ENCODE measurements around the gene MTARC1. TPM values are rescaled to one million over a fixed set of nuclear protein-coding genes. Genes with fewer than 3 reads are reported as not detected.

Gene MTARC1
- total and polyA plus RNA-seq, 9 of the 15 experiments (the other 6 are each of a cell fraction or from before 2014, with no cell fraction given): 0.07 to 0.14 (median 0.11) TPM; not detected in 6

DNA sequence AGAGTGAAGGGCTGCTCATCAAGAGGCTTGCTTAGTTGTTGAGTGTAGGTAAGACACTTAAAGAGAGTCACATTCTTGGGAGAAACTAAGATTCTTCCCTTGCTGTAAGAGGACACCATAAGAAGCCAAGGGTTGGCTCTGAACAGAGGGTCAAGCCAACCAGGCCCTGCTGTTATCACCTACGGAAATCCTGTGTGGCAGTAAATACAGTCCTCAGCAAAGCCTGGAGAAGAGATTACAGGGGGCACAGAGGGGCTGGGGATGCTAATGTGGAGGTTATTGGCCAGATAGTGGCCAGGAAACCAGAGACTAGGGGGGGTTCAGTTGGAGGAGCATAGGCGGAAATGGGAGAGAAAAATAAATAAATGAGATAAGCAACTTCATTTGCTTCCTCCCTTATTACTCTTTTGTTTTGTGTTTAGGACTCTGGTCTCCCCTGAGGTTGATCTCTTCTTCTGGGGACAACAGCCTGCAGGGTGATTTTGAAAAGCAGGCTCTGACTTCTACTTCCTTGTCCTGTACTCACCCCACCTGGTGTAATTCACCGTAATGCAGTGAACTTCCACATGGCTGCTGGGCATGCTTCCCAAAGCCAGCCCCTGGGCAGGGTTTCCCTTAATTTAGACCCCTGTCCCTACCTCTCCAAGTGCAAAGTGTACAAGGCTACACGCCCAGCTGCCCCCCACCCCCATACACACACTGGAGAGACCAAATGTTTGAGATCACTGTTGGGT, 40.9 kb downstream of the MTARC1 start:
- CTCF ChIA-PET (ENCODE audit: low intra/inter-chr PET ratio): no interaction called here
- H3K4me1 ChIP-seq (replicated peaks in 1 of 2; ENCODE audit: control insufficient read depth in 2 of 2, insufficient read depth in 2 of 2, low read length in 2 of 2): no peaks in the 10 kb centered on the region
- no peaks in the 10 kb centered on the region for H3K27me3 ChIP-seq (ENCODE audit: control insufficient read depth in 2 of 2, insufficient read depth in 2 of 2, low read length in 2 of 2)
- no peak overlapping the region for H3K9ac ChIP-seq (ENCODE audit: insufficient read depth in 1 of 2, low read depth in 2 of 2, low read length in 2 of 2)
- no peaks in the 10 kb centered on the region for H3K9me1 ChIP-seq (ENCODE audit: control insufficient read depth, insufficient read depth, low read length)
- DNase-seq (ENCODE audit: extremely low read depth in 1 of 4, low spot score in 3 of 4): no peak
- no peaks in the 10 kb centered on the region for H3K9me3 ChIP-seq (replicated peaks; ENCODE audit: control insufficient read depth, insufficient read depth, low read depth, low read length)
- WGBS (ENCODE audit: insufficient coverage, low coverage, missing lambda C conversion rate): 1% methylated on average over 4 of the region's 4 CpGs
- H4K20me1 ChIP-seq (replicated peaks; ENCODE audit: control insufficient read depth, insufficient read depth, low read length): no peaks in the 10 kb centered on the region
- no peak overlapping the region for H3K4me2 ChIP-seq (ENCODE audit: insufficient read depth, low read length)
- no peak overlapping the region for H2AFZ ChIP-seq (ENCODE audit: low read depth, low read length)
- no peak overlapping the region for H3K27ac ChIP-seq (ENCODE audit: extremely low read depth, low read depth, low read length)
- no peaks in the 10 kb centered on the region for H3K36me3 ChIP-seq (ENCODE audit: control insufficient read depth, insufficient read depth, low read length)
- no peak overlapping the region for H3K4me3 ChIP-seq
- TF ChIP-seq SIN3B (IDR thresholded peaks at IDR 0.05; ENCODE audit: low read depth): no peak
- TF ChIP-seq FOXK2 (conservative IDR thresholded peaks at IDR 0.05 in 1 of 2, IDR thresholded peaks at IDR 0.05 in 1 of 2; ENCODE audit: low read depth in 2 of 2): no peak
- no peak for TF ChIP-seq MXI1 (IDR thresholded peaks at IDR 0.05; ENCODE audit: low read depth, low read length)
- no peak for TF ChIP-seq HDAC2 (IDR thresholded peaks at IDR 0.05)
- TF ChIP-seq, protein P1, sequence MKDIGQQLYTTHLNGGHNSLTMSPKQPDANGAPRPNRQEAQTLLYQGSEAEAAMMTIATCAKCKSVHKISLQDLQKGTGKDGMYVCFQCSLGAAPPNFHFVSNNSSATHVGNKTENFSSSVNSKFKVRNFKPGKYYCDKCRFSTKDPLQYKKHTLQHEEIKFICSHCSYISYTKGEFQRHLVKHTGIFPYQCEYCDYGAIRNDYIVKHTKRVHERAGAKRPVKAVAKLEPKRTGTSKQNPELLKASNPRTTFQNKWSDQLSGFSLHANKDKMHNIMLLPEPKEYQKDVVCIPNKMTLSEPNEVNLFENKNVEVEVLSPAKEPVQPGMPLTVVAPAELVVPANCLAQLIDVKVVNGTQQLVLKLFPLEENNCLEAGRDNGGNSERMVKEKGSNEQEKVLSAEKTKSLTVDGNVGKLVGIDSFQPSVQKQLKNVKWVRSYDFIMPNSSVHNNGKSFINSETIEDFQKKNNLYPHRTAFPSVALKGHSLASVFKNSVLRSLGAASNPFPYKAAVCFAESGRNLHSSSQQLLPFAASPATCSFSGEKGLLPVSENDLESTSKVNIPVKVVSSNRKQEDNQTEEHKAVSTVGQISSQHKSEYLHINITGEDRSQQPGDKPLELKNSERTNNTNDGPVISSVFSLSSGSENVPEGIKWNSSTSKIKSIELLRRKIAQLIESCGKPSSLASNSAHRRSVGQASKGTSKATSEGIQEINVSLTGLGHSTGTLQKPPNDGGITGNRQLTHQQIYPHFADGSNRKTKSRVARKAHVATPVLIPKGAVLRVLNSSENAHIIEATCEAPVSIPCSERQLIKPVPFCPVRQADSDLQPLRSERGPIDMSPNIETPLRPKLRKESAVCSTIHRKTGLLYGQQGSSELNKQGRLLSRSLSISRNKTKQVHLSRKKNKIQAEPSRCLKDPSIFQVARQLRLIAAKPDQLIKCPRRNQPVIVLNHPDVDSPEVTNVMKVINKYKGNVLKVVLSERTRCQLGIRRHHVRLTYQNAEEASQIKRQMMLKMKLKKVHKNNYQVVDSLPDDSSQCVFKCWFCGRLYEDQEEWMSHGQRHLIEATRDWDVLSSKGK (CRISPR knock-in tag; IDR thresholded peaks at IDR 0.05): no peak
- no peak for TF ChIP-seq MAFG (tag; conservative IDR thresholded peaks at IDR 0.05)
- no peak for TF ChIP-seq NCOA1 (IDR thresholded peaks at IDR 0.05; ENCODE audit: low read depth)
- TF ChIP-seq HIVEP1 (CRISPR knock-in tag; IDR thresholded peaks at IDR 0.05): no peak
- no peak for TF ChIP-seq OTX1 (CRISPR knock-in tag; IDR thresholded peaks at IDR 0.05)
- no peak for TF ChIP-seq MCM7 (IDR thresholded peaks at IDR 0.05)
- no peak for TF ChIP-seq YBX1 (IDR thresholded peaks at IDR 0.05)
- TF ChIP-seq, protein P2, sequence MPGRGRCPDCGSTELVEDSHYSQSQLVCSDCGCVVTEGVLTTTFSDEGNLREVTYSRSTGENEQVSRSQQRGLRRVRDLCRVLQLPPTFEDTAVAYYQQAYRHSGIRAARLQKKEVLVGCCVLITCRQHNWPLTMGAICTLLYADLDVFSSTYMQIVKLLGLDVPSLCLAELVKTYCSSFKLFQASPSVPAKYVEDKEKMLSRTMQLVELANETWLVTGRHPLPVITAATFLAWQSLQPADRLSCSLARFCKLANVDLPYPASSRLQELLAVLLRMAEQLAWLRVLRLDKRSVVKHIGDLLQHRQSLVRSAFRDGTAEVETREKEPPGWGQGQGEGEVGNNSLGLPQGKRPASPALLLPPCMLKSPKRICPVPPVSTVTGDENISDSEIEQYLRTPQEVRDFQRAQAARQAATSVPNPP (IDR thresholded peaks at IDR 0.05; ENCODE audit: borderline replicate concordance, insufficient read depth, insufficient read length): no peak
- no peak for TF ChIP-seq PHF20 (IDR thresholded peaks at IDR 0.05; ENCODE audit: partially characterized antibody)
- TF ChIP-seq NFATC3 (IDR thresholded peaks at IDR 0.05): no peak
- no peak for TF ChIP-seq ZNF586 (CRISPR knock-in tag; conservative IDR thresholded peaks at IDR 0.05)
- TF ChIP-seq HNRNPH1 (optimal IDR thresholded peaks at IDR 0.05; ENCODE audit: low read depth, low read length): no peak
- no peak for TF ChIP-seq FOXP1 (CRISPR knock-in tag; IDR thresholded peaks at IDR 0.05)
- no peak for TF ChIP-seq NFE2L1 (tag; IDR thresholded peaks at IDR 0.05; ENCODE audit: borderline replicate concordance, low read depth)
- TF ChIP-seq, protein P3, sequence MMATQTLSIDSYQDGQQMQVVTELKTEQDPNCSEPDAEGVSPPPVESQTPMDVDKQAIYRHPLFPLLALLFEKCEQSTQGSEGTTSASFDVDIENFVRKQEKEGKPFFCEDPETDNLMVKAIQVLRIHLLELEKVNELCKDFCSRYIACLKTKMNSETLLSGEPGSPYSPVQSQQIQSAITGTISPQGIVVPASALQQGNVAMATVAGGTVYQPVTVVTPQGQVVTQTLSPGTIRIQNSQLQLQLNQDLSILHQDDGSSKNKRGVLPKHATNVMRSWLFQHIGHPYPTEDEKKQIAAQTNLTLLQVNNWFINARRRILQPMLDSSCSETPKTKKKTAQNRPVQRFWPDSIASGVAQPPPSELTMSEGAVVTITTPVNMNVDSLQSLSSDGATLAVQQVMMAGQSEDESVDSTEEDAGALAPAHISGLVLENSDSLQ (IDR thresholded peaks at IDR 0.05): no peak
- no peak for TF ChIP-seq ESRRB (CRISPR knock-in tag; IDR thresholded peaks at IDR 0.05; ENCODE audit: borderline replicate concordance)
- ATAC-seq: no peak
- FAIRE-seq: no peak
- H3K79me2 ChIP-seq (ENCODE audit: control insufficient read depth, insufficient read depth, low read length): no peaks in the 10 kb centered on the region
- in situ Hi-C loops (cut with MboI): no loop called here
- POLR2A ChIA-PET: no interaction called here
- intact Hi-C loops (cut with micrococcal nuclease): no loop called here
- no TSS peak for BruUV-seq (replicated peaks)
